ENCODE data around the gene B4GALT7.
"Not testable (repeated sequence)": the region's sequence is repeated elsewhere in the genome, so short reads cannot be mapped to it uniquely, and the experiment has no call there.

Gene B4GALT7

GRCh38 chr5:177599731-177600507, at the start of gene B4GALT7:
Gene B4GALT7 (plus strand): TSS chr5:177600132. CDS start chr5:177600211, 79 bp downstream.
- Histone ChIP-seq H3K27me3 (ENCODE audit: control insufficient read depth in 1 of 2, insufficient read depth in 2 of 2, low read length in 2 of 2) (no peaks in the 10 kb centered on the region), H3K9me3 (ENCODE audit: low read length) (no peaks in the 10 kb centered on the region), H3K4me1 (ENCODE audit: insufficient read depth, low read length) (peaks cover 11% of the 10 kb centered on the region), H3K36me3 (ENCODE audit: insufficient read depth, low read length) (peaks cover 17% of the 10 kb centered on the region), H3K27ac (ENCODE audit: low read depth, low read length) (peak within 1 kb of the TSS; percentile 86), H3K4me3 (ENCODE audit: low read depth in 1 of 2, low read length in 2 of 2) (peak within 1 kb of the TSS; percentile 63 to 69), H3K9ac (ENCODE audit: low read length) (peak within 1 kb of the TSS; percentile 51)

- H3K36me3 ChIP-seq (ENCODE audit: insufficient read depth, low read length): peaks cover 24% of the 10 kb centered on the region
- H3K4me3 ChIP-seq (ENCODE audit: low read depth in 1 of 2, low read length in 2 of 2): peak overlapping the region; percentile 71 to 73
- peak overlapping the region; percentile 30 for H3K9ac ChIP-seq (ENCODE audit: low read length)
- peaks cover 31% of the 10 kb centered on the region for H3K4me1 ChIP-seq (ENCODE audit: insufficient read depth, low read length)
- H3K9me3 ChIP-seq (ENCODE audit: low read length): no peaks in the 10 kb centered on the region
- no peaks in the 10 kb centered on the region for H3K27me3 ChIP-seq (ENCODE audit: control insufficient read depth in 1 of 2, insufficient read depth in 2 of 2, low read length in 2 of 2)
- peak overlapping the region; percentile 78 for H3K27ac ChIP-seq (ENCODE audit: low read depth, low read length)
These were observed 47.0 kb upstream of the B4GALT7 start for GRCh38 chr5:177552839-177553455.

GRCh38 chr5:177553671-177554429, 46.1 kb upstream of the B4GALT7 start:
- H3K9ac ChIP-seq (ENCODE audit: low read length): peak overlapping the region; percentile 53
- peaks cover 24% of the 10 kb centered on the region for H3K36me3 ChIP-seq (ENCODE audit: insufficient read depth, low read length)
- peak overlapping the region; percentile 78 for H3K27ac ChIP-seq (ENCODE audit: low read depth, low read length)
- H3K4me1 ChIP-seq (ENCODE audit: insufficient read depth, low read length): peaks cover 22% of the 10 kb centered on the region
- no peaks in the 10 kb centered on the region for H3K27me3 ChIP-seq (ENCODE audit: control insufficient read depth in 1 of 2, insufficient read depth in 2 of 2, low read length in 2 of 2)
- H3K9me3 ChIP-seq (ENCODE audit: low read length): no peaks in the 10 kb centered on the region
- H3K4me3 ChIP-seq (ENCODE audit: low read depth in 1 of 2, low read length in 2 of 2): peak overlapping the region; percentile 71 to 73

- Histone ChIP-seq H3K4me3 (ENCODE audit: low read depth in 1 of 2, low read length in 2 of 2) (peak within 1 kb of the TSS; percentile 71 to 93), H3K27me3 (ENCODE audit: control insufficient read depth in 1 of 2, insufficient read depth in 2 of 2, low read length in 2 of 2) (no peaks in the 10 kb centered on the region), H3K9me3 (ENCODE audit: low read length) (no peaks in the 10 kb centered on the region), H3K9ac (ENCODE audit: low read length) (peak within 1 kb of the TSS; percentile 53), H3K4me1 (ENCODE audit: insufficient read depth, low read length) (peaks cover 21% of the 10 kb centered on the region), H3K27ac (ENCODE audit: low read depth, low read length) (peak within 1 kb of the TSS; percentile 78), H3K36me3 (ENCODE audit: insufficient read depth, low read length) (peaks cover 24% of the 10 kb centered on the region)
These were observed 45.3 kb upstream of the B4GALT7 start, which contains the start of gene FAM193B for GRCh38 chr5:177554474-177555111. Gene FAM193B (minus strand): TSS chr5:177554563. CDS start chr5:177554458, 105 bp downstream.

- H3K27ac ChIP-seq (ENCODE audit: low read depth, low read length): no peak overlapping the region
- H3K9ac ChIP-seq (ENCODE audit: low read length): no peak overlapping the region
- H3K27me3 ChIP-seq (ENCODE audit: control insufficient read depth in 1 of 2, insufficient read depth in 2 of 2, low read length in 2 of 2): no peaks in the 10 kb centered on the region
- H3K36me3 ChIP-seq (ENCODE audit: insufficient read depth, low read length): peaks cover 24% of the 10 kb centered on the region
- no peak overlapping the region for H3K4me3 ChIP-seq (ENCODE audit: low read depth in 1 of 2, low read length in 2 of 2)
- H3K9me3 ChIP-seq (ENCODE audit: low read length): no peaks in the 10 kb centered on the region
- H3K4me1 ChIP-seq (ENCODE audit: insufficient read depth, low read length): peaks cover 19% of the 10 kb centered on the region
These were observed 44.7 kb upstream of the B4GALT7 start for GRCh38 chr5:177555228-177555627.

GRCh38 chr5:177555665-177556064, 44.3 kb upstream of the B4GALT7 start:
- no peak overlapping the region for H3K27ac ChIP-seq (ENCODE audit: low read depth, low read length)

GRCh38 chr5:177557041-177557647, 42.8 kb upstream of the B4GALT7 start:
- Histone ChIP-seq H3K9ac (ENCODE audit: low read length) (no peak overlapping the region), H3K27ac (ENCODE audit: low read depth, low read length) (no peak overlapping the region), H3K36me3 (ENCODE audit: insufficient read depth, low read length) (peaks cover 8% of the 10 kb centered on the region), H3K4me1 (ENCODE audit: insufficient read depth, low read length) (peaks cover 14% of the 10 kb centered on the region), H3K9me3 (ENCODE audit: low read length) (no peaks in the 10 kb centered on the region), H3K27me3 (ENCODE audit: control insufficient read depth in 1 of 2, insufficient read depth in 2 of 2, low read length in 2 of 2) (no peaks in the 10 kb centered on the region), H3K4me3 (ENCODE audit: low read depth in 1 of 2, low read length in 2 of 2) (no peak overlapping the region)

More at GRCh38 chr5:177555665-177556064, 44.3 kb upstream of the B4GALT7 start:
- Histone ChIP-seq H3K36me3 (ENCODE audit: insufficient read depth, low read length) (peaks cover 21% of the 10 kb centered on the region), H3K4me3 (ENCODE audit: low read depth in 1 of 2, low read length in 2 of 2) (no peak overlapping the region), H3K9ac (ENCODE audit: low read length) (no peak overlapping the region), H3K27me3 (ENCODE audit: control insufficient read depth in 1 of 2, insufficient read depth in 2 of 2, low read length in 2 of 2) (no peaks in the 10 kb centered on the region), H3K4me1 (ENCODE audit: insufficient read depth, low read length) (peaks cover 16% of the 10 kb centered on the region), H3K9me3 (ENCODE audit: low read length) (no peaks in the 10 kb centered on the region)

GRCh38 chr5:177557796-177558195, 42.1 kb upstream of the B4GALT7 start:
- no peak overlapping the region for H3K4me3 ChIP-seq (ENCODE audit: low read depth in 1 of 2, low read length in 2 of 2)

GRCh38 chr5:177559446-177559941, 40.4 kb upstream of the B4GALT7 start:
- H3K9me3 ChIP-seq (ENCODE audit: low read length); H3K4me1 ChIP-seq (ENCODE audit: insufficient read depth, low read length); H3K36me3 ChIP-seq (ENCODE audit: insufficient read depth, low read length); H3K27me3 ChIP-seq (ENCODE audit: control insufficient read depth in 1 of 2, insufficient read depth in 2 of 2, low read length in 2 of 2); H3K27ac ChIP-seq (ENCODE audit: low read depth, low read length); H3K9ac ChIP-seq (ENCODE audit: low read length); H3K4me3 ChIP-seq (ENCODE audit: low read depth in 1 of 2, low read length in 2 of 2): not testable (repeated sequence)

More at GRCh38 chr5:177557796-177558195, 42.1 kb upstream of the B4GALT7 start:
- H3K4me1 ChIP-seq (ENCODE audit: insufficient read depth, low read length): peaks cover 8% of the 10 kb centered on the region
- no peak overlapping the region for H3K9ac ChIP-seq (ENCODE audit: low read length)
- H3K27me3 ChIP-seq (ENCODE audit: control insufficient read depth in 1 of 2, insufficient read depth in 2 of 2, low read length in 2 of 2): no peaks in the 10 kb centered on the region
- H3K27ac ChIP-seq (ENCODE audit: low read depth, low read length): no peak overlapping the region
- no peaks in the 10 kb centered on the region for H3K9me3 ChIP-seq (ENCODE audit: low read length)
- peaks cover 3% of the 10 kb centered on the region for H3K36me3 ChIP-seq (ENCODE audit: insufficient read depth, low read length)

GRCh38 chr5:177565046-177565445, 34.9 kb upstream of the B4GALT7 start:
- H3K9ac ChIP-seq (ENCODE audit: low read length): no peak overlapping the region
- H3K27ac ChIP-seq (ENCODE audit: low read depth, low read length): no peak overlapping the region
- H3K9me3 ChIP-seq (ENCODE audit: low read length): no peaks in the 10 kb centered on the region

More at GRCh38 chr5:177565046-177565445, 34.9 kb upstream of the B4GALT7 start:
- H3K36me3 ChIP-seq (ENCODE audit: insufficient read depth, low read length): no peaks in the 10 kb centered on the region
- no peaks in the 10 kb centered on the region for H3K27me3 ChIP-seq (ENCODE audit: control insufficient read depth in 1 of 2, insufficient read depth in 2 of 2, low read length in 2 of 2)
- H3K4me3 ChIP-seq (ENCODE audit: low read depth in 1 of 2, low read length in 2 of 2): no peak overlapping the region
- no peaks in the 10 kb centered on the region for H3K4me1 ChIP-seq (ENCODE audit: insufficient read depth, low read length)

Data from muscle layer of colon (tissue), 2 donors.